Lung (tissue), 12 donors: Measurements from ENCODE around the gene UAP1. TPM values are rescaled to one million over a fixed set of nuclear protein-coding genes. Genes with fewer than 3 reads are reported as not detected.

Source experiments
- ATAC-seq: fragments of 200-7000 bp; cut with Tn5 transposase; one replicate; pipeline ENCODE4 v1.9.1; 2020; ENCODE audit warnings: moderate number of reproducible peaks; ENCODE audit not compliant: insufficient read depth, low FRiP score
- DNase-seq, 3 donors: peaks; one replicate each; pipeline ENCODE4 v3.0.0-alpha.2; 2013 to 2017
- H3K27ac ChIP-seq, 2 donors: one replicate each; pipeline ENCODE4 v1.5.1; 2013; ENCODE audit warnings: mild to moderate bottlenecking in 2 of 2, moderate library complexity in 2 of 2, control low read depth in 1 of 2, inconsistent platforms in 1 of 2, low read depth in 1 of 2, low read length in 1 of 2
- H3K27me3 ChIP-seq, 3 donors: one replicate each; pipeline ENCODE4 v1.5.1; 2013; ENCODE audit warnings: low read length in 2 of 3; ENCODE audit not compliant: control insufficient read depth in 3 of 3, insufficient read depth in 3 of 3
- H3K36me3 ChIP-seq, 4 donors: one replicate each; pipeline ENCODE4 v1.5.1; 2013; ENCODE audit warnings: low read length in 4 of 4, mild to moderate bottlenecking in 1 of 4, moderate library complexity in 1 of 4; ENCODE audit not compliant: control insufficient read depth in 4 of 4, insufficient read depth in 4 of 4
- H3K4me1 ChIP-seq, 5 donors: one replicate each; pipeline ENCODE4 v1.5.1; 2013; ENCODE audit warnings: low read length in 5 of 5, mild to moderate bottlenecking in 2 of 5, moderate library complexity in 1 of 5; ENCODE audit not compliant: control insufficient read depth in 5 of 5, insufficient read depth in 5 of 5
- H3K4me3 ChIP-seq: one replicate; pipeline ENCODE4 v1.5.1; 2013; ENCODE audit warnings: mild to moderate bottlenecking, control low read depth, moderate library complexity
- H3K9ac ChIP-seq, 2 donors: one replicate each; pipeline ENCODE4 v1.5.1; 2013; ENCODE audit warnings: low read length in 2 of 2, control low read depth in 1 of 2; ENCODE audit not compliant: insufficient read depth in 1 of 2
- H3K9me3 ChIP-seq, 4 donors: one replicate each; pipeline ENCODE4 v1.5.1; 2013; ENCODE audit warnings: low read length in 3 of 4, mild to moderate bottlenecking in 1 of 4, moderate library complexity in 1 of 4; ENCODE audit not compliant: control insufficient read depth in 4 of 4, insufficient read depth in 3 of 4
- CTCF ChIP-seq: IDR thresholded peaks from 2 replicates; pipeline ENCODE4 v1.5.1; 2012; ENCODE audit warnings: mild to moderate bottlenecking; ENCODE audit errors: control extremely low read depth, extremely low read depth
- WGBS, 2 donors: extraction: QIAGEN DNeasy Blood & Tissue Kit; methylation state at CpG; one replicate each; pipeline ENCODE4 v1.1.7; 2013; 5-methylcytosine and 5-hydroxymethylcytosine counted together
- polyA plus RNA-seq, 2 donors: library from polyadenylated mRNA; stranded (reverse); fragments of 200-250 nt; gene quantifications; one replicate each; pipeline ENCODE4 v1.2.1, GENCODE V29; 2013
- total RNA-seq, 2 donors: library from RNA; depleted of rRNA in 1 of 2; stranded (reverse); fragments of >200 nt in 1 of 2; gene quantifications; one replicate each; pipeline ENCODE4 v1.2.1, GENCODE V29; 2014 to 2021
- donor health status: control.
- donor health status: control.
- donor health status: Bipolar disorder and iron deficiency.
- donor health status: healthy.
- donor health status: DM: yes; HTN: yes; CAD: no.

The UAP1 gene
- total and polyA plus RNA-seq, 4 donors = 34.7 to 43.4 (median 39.2) TPM

- ATAC-seq (no peak), DNase-seq (no peak)
- no peaks in the 10 kb centered on the region for H3K9me3 ChIP-seq
- H3K4me1 ChIP-seq = peaks cover 0 to 4% (median 0%) of the 10 kb centered on the region in 5 donors
- TF ChIP-seq CTCF = no peak
- H3K9ac ChIP-seq = no peak overlapping the region
- WGBS, 2 donors = 72 to 80% methylated on average over 1 of the region's 1 CpG
- no peak overlapping the region for H3K27ac ChIP-seq
- H3K4me3 ChIP-seq = no peak overlapping the region
- no peaks in the 10 kb centered on the region for H3K27me3 ChIP-seq
- no peaks in the 10 kb centered on the region for H3K36me3 ChIP-seq
These were observed 22.6 kb upstream of the UAP1 start for GRCh38 chr1:162538815-162539431.

- no peaks in the 10 kb centered on the region for H3K9me3 ChIP-seq
- peaks cover 0 to 4% (median 0%) of the 10 kb centered on the region in 5 donors for H3K4me1 ChIP-seq
- ATAC-seq (peak; percentile 82), DNase-seq (peak in 1 of 3 donors; percentile 7)
- H3K4me3 ChIP-seq = no peak overlapping the region
- no peak overlapping the region for H3K9ac ChIP-seq
- H3K27ac ChIP-seq = peak overlapping the region; percentile 43 to 67
- H3K27me3 ChIP-seq = no peaks in the 10 kb centered on the region
- TF ChIP-seq CTCF = no peak
- H3K36me3 ChIP-seq = no peaks in the 10 kb centered on the region
- WGBS, 2 donors = 63 to 76% methylated on average over 5 of the region's 5 CpGs
These were observed 19.8 kb upstream of the UAP1 start for GRCh38 chr1:162541619-162542141.

GRCh38 chr1:162543228-162543627 lies 18.3 kb upstream of the UAP1 start:
- no peaks in the 10 kb centered on the region for H3K27me3 ChIP-seq
- H3K9me3 ChIP-seq = no peaks in the 10 kb centered on the region
- ATAC-seq (no peak), DNase-seq (no peak)
- TF ChIP-seq CTCF = no peak
- no peak overlapping the region for H3K4me3 ChIP-seq
- 85 to 96% methylated on average over 3 of the region's 3 CpGs for WGBS, 2 donors
- no peak overlapping the region for H3K9ac ChIP-seq
- no peaks in the 10 kb centered on the region for H3K36me3 ChIP-seq
- peaks cover 0 to 4% (median 0%) of the 10 kb centered on the region in 5 donors for H3K4me1 ChIP-seq
- no peak overlapping the region for H3K27ac ChIP-seq
